ENCODE results near the gene CAMTA2. TPM values are rescaled to one million over a fixed set of nuclear protein-coding genes. Genes with fewer than 3 reads are reported as not detected.

CAMTA2 gene
- total and polyA plus RNA-seq, 9 of the 15 experiments (the other 6 are each of a cell fraction or from before 2014, with no cell fraction given): 0.24 to 25.1 (median 6.3) TPM

DNA sequence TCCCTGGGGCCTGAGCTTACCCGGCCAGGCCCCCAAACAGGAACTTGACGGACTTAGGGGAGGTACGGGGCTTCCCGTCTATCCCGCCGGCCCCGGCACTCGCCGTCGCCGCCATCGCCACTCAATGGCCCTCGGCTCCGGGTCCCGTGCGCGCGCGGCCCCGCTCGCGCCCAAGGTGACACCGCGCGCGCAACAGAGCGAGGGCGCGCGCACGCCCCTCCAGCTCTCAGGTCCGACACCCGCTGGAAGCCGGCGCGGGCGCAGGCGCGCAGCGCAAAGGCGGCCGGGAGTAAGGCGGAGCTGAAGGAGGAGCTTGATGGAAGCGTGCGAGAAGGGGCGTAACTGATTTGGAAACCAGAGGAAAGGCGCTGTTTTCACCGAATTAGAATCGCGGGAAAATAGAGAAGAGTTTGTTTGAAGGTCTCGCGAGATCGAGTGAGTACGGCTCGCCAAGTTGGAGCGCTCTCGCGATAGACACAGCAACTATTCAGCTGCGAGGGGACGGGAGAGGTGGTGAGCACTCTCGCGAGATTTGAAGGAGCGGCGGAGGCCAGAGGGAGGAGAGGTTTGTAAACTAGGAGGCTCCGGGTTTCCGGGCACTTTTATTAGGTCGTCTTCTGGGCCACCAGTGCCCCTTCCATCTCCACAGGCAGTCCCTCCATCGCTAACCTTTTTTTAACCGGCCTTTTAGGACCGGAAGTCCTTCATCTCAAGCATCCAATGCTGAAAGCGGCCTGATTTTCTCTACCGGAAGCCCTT, 47.5 kb downstream of the CAMTA2 start, which contains the start of the genes RNF167 and SLC25A11 (continued):
- TF ChIP-seq CHAMP1 (IDR thresholded peaks at IDR 0.05) (no peak), CXXC5 (CRISPR knock-in tag; IDR thresholded peaks at IDR 0.05) (peak; percentile 75), GABPA (tag; conservative IDR thresholded peaks at IDR 0.05; ENCODE audit: low read depth) (peak; percentile 95), TAF1 (IDR thresholded peaks at IDR 0.05; ENCODE audit: control insufficient read depth, extremely low read depth, insufficient read depth, low read length, severe bottlenecking) (peak; percentile 85), TFAM (CRISPR knock-in tag; conservative IDR thresholded peaks at IDR 0.05) (no peak), DPF2 (IDR thresholded peaks at IDR 0.05) (no peak), BRCA1 (IDR thresholded peaks at IDR 0.05) (no peak), BRCA1 (CRISPR knock-in tag; IDR thresholded peaks at IDR 0.05) (no peak), TCF3 (CRISPR knock-in tag; IDR thresholded peaks at IDR 0.05) (no peak), ZNF507 (tag; conservative IDR thresholded peaks at IDR 0.05) (no peak), SIN3B (IDR thresholded peaks at IDR 0.05; ENCODE audit: low read depth) (peak; percentile 60; the same call in 1 of the 2 replicates), NRF1 (conservative IDR thresholded peaks at IDR 0.05 in 1 of 2, IDR thresholded peaks at IDR 0.05 in 1 of 2) (peak; percentile 97), RFX5 (IDR thresholded peaks at IDR 0.05; ENCODE audit: low read depth, low read length) (no peak), NFATC3 (IDR thresholded peaks at IDR 0.05) (no peak), ERF (CRISPR knock-in tag; IDR thresholded peaks at IDR 0.05) (no peak), ESRRA (IDR thresholded peaks at IDR 0.05; ENCODE audit: borderline replicate concordance, low read depth) (peak; percentile 96), MEIS2 (IDR thresholded peaks at IDR 0.05; ENCODE audit: partially characterized antibody) (peak; percentile 85), JUN (IDR thresholded peaks at IDR 0.05; ENCODE audit: borderline replicate concordance, low read depth, low read length) (peak; percentile 22; the same call in 1 of the 2 replicates), JUN (CRISPR knock-in tag; IDR thresholded peaks at IDR 0.05; ENCODE audit: borderline replicate concordance) (no peak), CEBPB (tag; IDR thresholded peaks at IDR 0.05) (no peak; the same call in 1 of the 2 replicates), MCM7 (IDR thresholded peaks at IDR 0.05) (no peak)
- TF ChIP-seq, protein P1, sequence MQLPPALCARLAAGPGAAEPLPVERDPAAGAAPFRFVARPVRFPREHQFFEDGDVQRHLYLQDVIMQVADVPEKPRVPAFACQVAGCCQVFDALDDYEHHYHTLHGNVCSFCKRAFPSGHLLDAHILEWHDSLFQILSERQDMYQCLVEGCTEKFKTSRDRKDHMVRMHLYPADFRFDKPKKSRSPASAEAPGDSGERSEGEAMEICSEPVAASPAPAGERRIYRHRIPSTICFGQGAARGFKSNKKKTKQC (CRISPR knock-in tag; IDR thresholded peaks at IDR 0.05): no peak; the same call in 1 of the 2 replicates
- TF ChIP-seq, protein P2, sequence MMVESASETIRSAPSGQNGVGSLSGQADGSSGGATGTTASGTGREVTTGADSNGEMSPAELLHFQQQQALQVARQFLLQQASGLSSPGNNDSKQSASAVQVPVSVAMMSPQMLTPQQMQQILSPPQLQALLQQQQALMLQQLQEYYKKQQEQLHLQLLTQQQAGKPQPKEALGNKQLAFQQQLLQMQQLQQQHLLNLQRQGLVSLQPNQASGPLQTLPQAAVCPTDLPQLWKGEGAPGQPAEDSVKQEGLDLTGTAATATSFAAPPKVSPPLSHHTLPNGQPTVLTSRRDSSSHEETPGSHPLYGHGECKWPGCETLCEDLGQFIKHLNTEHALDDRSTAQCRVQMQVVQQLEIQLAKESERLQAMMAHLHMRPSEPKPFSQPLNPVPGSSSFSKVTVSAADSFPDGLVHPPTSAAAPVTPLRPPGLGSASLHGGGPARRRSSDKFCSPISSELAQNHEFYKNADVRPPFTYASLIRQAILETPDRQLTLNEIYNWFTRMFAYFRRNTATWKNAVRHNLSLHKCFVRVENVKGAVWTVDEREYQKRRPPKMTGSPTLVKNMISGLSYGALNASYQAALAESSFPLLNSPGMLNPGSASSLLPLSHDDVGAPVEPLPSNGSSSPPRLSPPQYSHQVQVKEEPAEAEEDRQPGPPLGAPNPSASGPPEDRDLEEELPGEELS (CRISPR knock-in tag; IDR thresholded peaks at IDR 0.05; ENCODE audit: borderline replicate concordance): no peak
- TF ChIP-seq, protein P3, sequence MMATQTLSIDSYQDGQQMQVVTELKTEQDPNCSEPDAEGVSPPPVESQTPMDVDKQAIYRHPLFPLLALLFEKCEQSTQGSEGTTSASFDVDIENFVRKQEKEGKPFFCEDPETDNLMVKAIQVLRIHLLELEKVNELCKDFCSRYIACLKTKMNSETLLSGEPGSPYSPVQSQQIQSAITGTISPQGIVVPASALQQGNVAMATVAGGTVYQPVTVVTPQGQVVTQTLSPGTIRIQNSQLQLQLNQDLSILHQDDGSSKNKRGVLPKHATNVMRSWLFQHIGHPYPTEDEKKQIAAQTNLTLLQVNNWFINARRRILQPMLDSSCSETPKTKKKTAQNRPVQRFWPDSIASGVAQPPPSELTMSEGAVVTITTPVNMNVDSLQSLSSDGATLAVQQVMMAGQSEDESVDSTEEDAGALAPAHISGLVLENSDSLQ (IDR thresholded peaks at IDR 0.05): peak; percentile 72
